HEK293T (cell line): Measurements from ENCODE around the gene TLE4.

Experiments used
- BHLHE40 ChIP-seq: fragments of 450-650 bp; IDR thresholded peaks from 2 replicates; pipeline ENCODE4 v1.6.1; 2016; ENCODE audit warnings: mild to moderate bottlenecking, moderate library complexity, borderline replicate concordance
- L3MBTL2 ChIP-seq: fragments of 450-650 bp; conservative IDR thresholded peaks from 2 replicates; pipeline ENCODE4 v1.6.1; 2016; ENCODE audit warnings: mild to moderate bottlenecking
- SP1 ChIP-seq: fragments of 450-650 bp; IDR thresholded peaks from 2 replicates; pipeline ENCODE4 v1.6.1; 2017

DNA sequence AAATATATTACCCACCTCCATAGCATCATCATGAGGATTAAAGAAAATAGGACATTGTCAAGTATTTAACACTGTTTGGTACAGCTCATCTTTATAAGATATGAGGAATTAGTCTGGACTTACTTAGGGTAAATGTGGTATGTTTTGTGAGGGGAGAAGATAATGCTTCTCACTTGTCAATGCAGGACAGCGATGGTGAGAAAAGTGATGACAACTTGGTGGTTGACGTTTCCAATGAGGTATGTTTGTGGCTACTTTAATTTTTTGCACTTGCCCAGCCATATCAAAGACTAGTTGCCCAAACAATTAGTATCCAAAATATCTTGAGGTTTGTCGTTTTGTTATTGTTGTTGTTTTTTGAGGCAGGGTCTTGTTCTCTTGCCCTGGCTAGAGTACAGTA is 133.9 kb downstream of the TLE4 start:
- no peak for TF ChIP-seq L3MBTL2
- TF ChIP-seq BHLHE40: no peak
- TF ChIP-seq SP1: no peak
